T-helper 22 cell (primary cell): ENCODE measurements around the gene TROAP.
"Not testable (repeated sequence)": the region's sequence is repeated elsewhere in the genome, so short reads cannot be mapped to it uniquely, and the experiment has no call there.

Experiments
- DNase-seq: peaks from one replicate; pipeline ENCODE4 v3.0.0-alpha.2; 2020; ENCODE audit warnings: low read depth

The TROAP gene

GRCh38 chr12:49328816-49329215 is 5.8 kb downstream of the TROAP start:
- no peak for DNase-seq

- DNase-seq: no peak
Observed at GRCh38 chr12:49330032-49330619, 7.1 kb downstream of the TROAP start.

GRCh38 chr12:49330631-49331379 is 7.8 kb downstream of the TROAP start:
- DNase-seq: no peak

DNA sequence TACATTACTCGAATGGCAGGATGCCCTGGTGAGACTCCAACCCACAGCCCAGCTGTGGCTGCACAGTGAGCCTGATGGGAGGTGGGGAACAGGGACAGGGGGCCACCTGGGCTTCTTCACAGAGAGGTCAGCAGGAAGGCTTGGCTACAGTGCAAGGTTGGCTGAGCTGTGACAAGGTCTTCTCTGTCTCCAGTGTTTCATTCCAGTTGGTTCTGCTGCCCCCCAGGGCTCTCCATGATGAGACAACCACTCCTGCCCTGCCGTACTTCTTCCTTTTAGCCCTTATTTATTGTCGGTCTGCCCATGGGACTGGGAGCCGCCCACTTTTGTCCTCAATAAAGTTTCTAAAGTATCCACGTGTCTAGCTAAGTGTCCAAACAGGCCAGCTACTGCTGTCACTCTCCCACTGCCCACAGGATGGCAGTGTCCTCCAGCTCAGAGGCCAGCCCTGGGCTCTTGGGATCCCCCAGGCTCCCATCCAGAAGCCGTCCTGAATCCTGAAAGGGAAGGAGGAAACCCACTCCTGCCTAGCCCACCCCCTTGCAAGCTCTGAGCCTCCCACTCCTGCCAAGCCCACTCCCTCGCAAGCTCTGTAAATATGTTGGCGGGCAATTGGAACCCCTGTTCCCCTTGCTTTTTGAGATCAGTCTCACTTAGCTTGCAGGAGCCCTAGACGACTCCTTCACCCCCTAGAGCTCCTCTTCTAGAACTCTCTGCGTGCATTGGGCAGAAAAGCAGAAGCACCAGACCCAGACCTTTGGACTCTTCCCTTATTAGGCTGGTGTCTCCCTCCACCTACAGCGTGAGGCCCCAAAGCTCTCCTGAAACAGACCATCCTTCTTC is 8.5 kb downstream of the TROAP start:
- DNase-seq: no peak

- no peak for DNase-seq
Observed at GRCh38 chr12:49332441-49332861, 9.4 kb downstream of the TROAP start.

- no peak for DNase-seq
Observed at GRCh38 chr12:49332891-49333371, 9.9 kb downstream of the TROAP start.

GRCh38 chr12:49333778-49334177 is 10.7 kb downstream of the TROAP start:
- not testable (repeated sequence) for DNase-seq

- no peak for DNase-seq
Observed at GRCh38 chr12:49334226-49334625, 11.2 kb downstream of the TROAP start.

DNA sequence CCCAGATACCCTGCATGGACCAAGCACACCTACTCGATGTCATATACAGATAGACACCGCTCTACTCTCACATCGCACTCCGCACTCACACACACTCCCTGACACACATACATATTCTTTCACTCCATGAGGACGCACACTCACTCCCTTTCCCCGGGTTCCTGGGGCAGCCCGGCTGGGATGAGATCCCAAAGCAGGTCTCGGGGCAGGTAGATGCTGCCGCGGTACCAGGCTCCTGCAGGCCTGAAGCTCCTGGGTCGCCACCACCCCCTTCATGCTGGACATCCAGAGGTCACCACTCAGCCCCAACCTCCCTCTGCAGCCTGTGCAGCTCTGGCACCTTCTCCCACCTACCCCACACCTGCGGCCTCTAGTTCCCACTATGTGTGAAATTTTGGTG is 11.6 kb downstream of the TROAP start:
- DNase-seq: no peak

GRCh38 chr12:49335118-49335954 is 12.3 kb downstream of the TROAP start:
- no peak for DNase-seq

GRCh38 chr12:49335955-49336644 is 13.0 kb downstream of the TROAP start:
- no peak for DNase-seq

DNA sequence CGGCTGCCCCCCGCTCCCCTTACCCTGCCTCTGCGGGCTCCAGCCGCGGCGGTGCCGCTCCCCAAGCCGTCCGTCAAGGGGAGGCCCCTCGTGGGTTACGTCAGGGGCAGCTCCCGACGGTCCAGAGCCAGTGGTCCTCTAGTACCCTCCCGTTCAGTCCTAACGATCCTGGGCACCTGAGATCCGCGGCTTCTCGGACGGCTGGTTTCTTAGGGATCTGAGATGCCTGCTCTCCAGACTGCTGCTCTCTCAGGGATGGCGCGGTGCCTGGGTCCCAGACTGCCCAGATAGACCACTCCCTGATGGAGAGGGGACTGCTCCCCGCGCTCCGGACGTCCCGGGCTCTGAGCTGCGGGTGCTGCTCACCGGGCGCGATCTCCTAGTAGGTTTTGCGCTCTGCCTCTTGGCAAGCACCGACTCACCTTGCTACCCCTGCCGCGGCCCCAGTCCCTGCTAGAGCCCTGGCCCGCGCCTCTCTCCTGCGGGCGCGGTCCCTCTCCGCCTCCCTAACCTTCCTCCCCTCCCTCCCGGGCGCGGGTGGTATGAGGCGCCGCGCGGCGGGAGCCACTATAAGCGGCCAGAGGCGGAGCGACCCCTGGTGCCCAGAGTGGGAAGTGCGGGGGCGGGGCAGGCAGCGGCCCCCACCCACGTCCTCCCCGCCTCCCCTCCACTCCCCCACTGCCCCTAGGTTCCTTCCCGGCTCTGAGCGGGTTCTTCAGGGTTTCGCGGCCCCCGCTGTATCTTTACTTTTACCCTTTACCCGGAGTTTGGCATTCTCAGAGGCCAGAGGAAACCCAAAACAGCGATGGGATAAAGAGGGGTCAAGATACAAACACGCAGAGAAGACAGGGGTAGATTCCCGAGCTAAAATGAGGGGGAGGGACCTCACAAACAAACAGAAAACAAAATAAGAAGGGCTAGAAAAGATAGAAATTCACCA is 13.9 kb downstream of the TROAP start, which contains the start of gene C1QL4:
Gene C1QL4, minus strand, starts transcription at position 544 of the 940 bp plus-strand sequence. CDS start 711 bp downstream, outside the sequence.
- peak; percentile 70 for DNase-seq

DNA sequence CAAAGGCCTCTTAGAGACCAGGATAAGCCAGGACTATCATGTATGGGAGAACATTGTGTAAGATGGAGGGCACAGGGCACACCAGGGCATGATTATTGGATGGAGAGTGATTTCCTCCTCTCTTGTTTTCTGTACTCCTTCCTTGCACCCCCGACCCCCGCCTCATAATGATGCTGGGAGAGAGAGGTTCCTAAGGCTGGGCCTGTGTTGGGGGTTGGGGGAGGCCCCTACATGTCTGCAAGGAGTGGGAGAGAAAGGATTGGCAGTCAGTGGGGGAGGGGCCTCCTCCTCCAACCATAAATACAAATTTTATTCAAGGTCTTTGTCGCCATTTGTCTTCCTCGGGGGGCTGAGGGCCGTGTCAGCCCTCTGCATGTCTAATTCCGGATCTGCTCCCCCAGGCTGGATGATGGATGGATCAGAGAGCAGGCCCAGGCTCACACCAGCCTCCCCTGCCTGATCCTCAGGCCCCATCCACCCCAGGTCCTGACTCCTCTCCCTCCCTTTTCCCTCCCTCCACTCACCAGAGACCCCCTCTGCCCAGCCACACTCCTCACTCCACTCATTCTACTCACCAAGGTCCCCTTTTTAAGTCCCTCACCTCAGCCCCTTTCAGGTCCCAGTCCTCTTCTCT is 15.9 kb downstream of the TROAP start:
- no peak for DNase-seq

- no peak for DNase-seq
Observed at GRCh38 chr12:49339464-49339861, 16.4 kb downstream of the TROAP start.

DNA sequence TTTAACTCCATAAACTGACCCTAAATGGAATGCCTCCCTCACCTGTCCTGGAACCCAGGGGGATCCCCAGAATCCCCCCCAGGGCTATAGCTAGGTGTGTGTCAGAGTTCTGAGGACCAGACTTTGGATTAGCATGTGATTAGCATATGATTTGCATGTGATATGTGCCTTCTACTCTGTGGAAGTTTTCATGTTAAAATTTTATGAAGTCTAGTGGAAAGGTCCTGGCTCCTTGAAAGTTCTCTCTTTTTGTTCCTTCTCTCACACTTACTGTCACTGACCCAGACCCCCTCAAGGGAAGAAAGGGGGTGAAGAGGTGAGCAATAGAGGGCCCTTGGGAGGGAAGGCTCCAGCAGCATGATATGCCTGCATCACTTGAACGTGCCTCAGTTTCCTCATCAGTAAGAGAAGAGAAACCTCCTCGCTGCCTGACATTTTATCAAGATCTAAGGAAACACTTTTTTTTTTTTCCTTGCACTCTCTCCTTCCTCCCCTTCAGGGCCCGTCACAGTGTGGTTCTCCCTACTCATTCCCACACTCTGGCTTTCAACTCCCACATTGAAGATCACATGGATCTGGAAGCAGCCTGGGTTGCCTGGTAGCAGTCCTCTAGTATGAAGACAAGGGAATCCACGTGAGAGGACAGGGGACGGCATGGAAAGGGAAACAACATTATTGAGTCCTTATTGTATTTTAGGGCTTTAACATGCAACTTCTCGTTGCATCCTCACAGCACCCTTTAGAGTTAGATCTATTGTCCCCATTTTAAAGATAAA is 17.2 kb downstream of the TROAP start:
- DNase-seq: no peak

- DNase-seq: no peak
Observed at GRCh38 chr12:49340971-49341776, 18.1 kb downstream of the TROAP start.

GRCh38 chr12:49341777-49342065 is 18.7 kb downstream of the TROAP start:
- no peak for DNase-seq
